Peyer's patch (tissue), 4 donors: Measurements from ENCODE around the gene RBMY1D. TPM values are rescaled to one million over a fixed set of nuclear protein-coding genes. Genes with fewer than 3 reads are reported as not detected.
"Not testable (repeated sequence)": the region's sequence is repeated elsewhere in the genome, so short reads cannot be mapped to it uniquely, and the experiment has no call there.

ENCODE experiments used
- DNase-seq, 3 donors: peaks; one replicate each; pipeline ENCODE4 v3.0.0-alpha.2; 2017 to 2019
- H3K27ac ChIP-seq, 4 donors: fragments of 200-600 bp; sonication (generic); one replicate each; pipeline ENCODE4 v1.5.1; 2016 to 2019
- H3K27me3 ChIP-seq, 2 donors: fragments of 200-600 bp; sonication (generic); one replicate each; pipeline ENCODE4 v1.5.1; 2019
- H3K36me3 ChIP-seq, 3 donors: fragments of 200-600 bp; sonication (generic); one replicate each; pipeline ENCODE4 v1.5.1; 2016 to 2019
- H3K4me1 ChIP-seq, 4 donors: fragments of 200-600 bp; sonication (generic); one replicate each; pipeline ENCODE4 v1.5.1; 2016 to 2019
- H3K4me3 ChIP-seq, 4 donors: fragments of 200-600 bp; sonication (generic); 1 replicate in 3 of 4; 2 replicates in 1 of 4; pipeline ENCODE4 v1.5.1; 2016 to 2019; ENCODE audit warnings: mild to moderate bottlenecking in 1 of 4
- H3K9me3 ChIP-seq, 4 donors: fragments of 200-600 bp; sonication (generic); one replicate each; pipeline ENCODE4 v1.5.1; 2016 to 2019; ENCODE audit warnings: mild to moderate bottlenecking in 1 of 4
- POLR2A ChIP-seq, 2 donors: fragments of 450-650 bp; IDR thresholded peaks; one replicate each; pipeline ENCODE4 v1.5.1; 2017; ENCODE audit warnings: antibody characterized with exemption in 2 of 2, mild to moderate bottlenecking in 2 of 2, moderate library complexity in 2 of 2
- total RNA-seq, 4 donors: library from RNA; depleted of rRNA; stranded (reverse); fragments of >200 nt; gene quantifications; one replicate each; pipeline ENCODE4 v1.1.0, GENCODE V29; 2016
- TF ChIP-seq, protein P1 (sequence below), 6 experiments: fragments of 450-650 bp in 4 of 6; fragments of 200-600 bp in 2 of 6; sonication (generic) in 1 of 6; IDR thresholded peaks; one replicate each; pipeline ENCODE4 v1.5.1; 2017 to 2019; ENCODE audit warnings: antibody characterized with exemption in 6 of 6, mild to moderate bottlenecking in 3 of 6, moderate library complexity in 1 of 6

Gene RBMY1D
- not detected for total RNA-seq

- H3K27ac ChIP-seq, H3K4me1 ChIP-seq, H3K27me3 ChIP-seq, DNase-seq, H3K36me3 ChIP-seq, H3K4me3 ChIP-seq, H3K9me3 ChIP-seq: not testable (repeated sequence)
Observed at GRCh38 chrY:21894426-21894825, at the start of gene RBMY1D. Gene RBMY1D, minus strand, starts transcription at chrY:21894526. Its CDS starts 2,013 bp downstream, at chrY:21892513.

DNA sequence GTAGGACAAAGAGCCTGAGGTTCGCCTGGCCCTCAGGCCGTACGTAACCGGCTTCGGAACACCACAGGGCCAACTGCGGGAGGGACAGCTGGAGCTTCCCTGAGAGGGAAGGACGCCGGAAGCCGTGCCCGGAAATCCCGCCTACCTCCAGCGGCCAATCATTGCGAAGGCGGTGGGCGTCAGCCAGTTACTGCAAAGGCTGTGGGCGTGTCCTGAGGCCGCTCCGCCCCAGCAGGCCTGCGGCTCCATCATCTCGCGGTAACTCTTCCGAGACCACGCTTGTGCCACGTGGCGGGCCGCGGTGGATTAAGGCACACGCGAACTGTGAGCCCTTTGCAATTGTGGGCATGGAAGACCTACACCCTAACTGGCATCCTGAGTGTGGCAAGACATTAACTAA is 23.6 kb upstream of the RBMY1D start, which contains the start of gene RBMY1E:
Gene RBMY1E, minus strand, starts transcription at position 101 of the 400 bp plus-strand sequence. CDS start 1,978 bp downstream, outside the sequence.
- DNase-seq, H3K9me3 ChIP-seq, H3K27me3 ChIP-seq, H3K4me3 ChIP-seq, H3K27ac ChIP-seq, H3K4me1 ChIP-seq, H3K36me3 ChIP-seq: not testable (repeated sequence)

- H3K4me3 ChIP-seq, H3K4me1 ChIP-seq, DNase-seq, H3K27ac ChIP-seq, H3K27me3 ChIP-seq, H3K36me3 ChIP-seq, H3K9me3 ChIP-seq: not testable (repeated sequence)
Observed at GRCh38 chrY:21869407-21870076, 24.8 kb downstream of the RBMY1D start.

DNA sequence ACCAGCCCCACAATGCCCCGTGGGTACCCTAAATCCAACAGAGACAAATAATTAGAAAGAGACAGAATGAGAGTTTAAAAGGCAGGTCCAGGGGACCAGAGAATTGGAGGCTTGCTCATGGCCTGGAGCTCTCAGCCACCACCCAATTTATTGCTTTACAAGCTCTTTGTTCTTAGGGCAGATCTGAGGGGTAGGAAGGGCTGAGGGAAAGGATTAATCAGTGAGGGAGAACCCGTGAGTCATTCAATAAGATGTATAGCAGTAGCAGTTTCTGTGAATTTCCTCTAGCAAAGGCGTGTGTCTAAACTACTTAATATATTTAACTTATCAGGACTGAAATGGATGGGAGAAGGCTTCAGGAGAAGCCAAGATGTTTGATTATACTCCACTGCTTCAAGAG is 48.8 kb downstream of the RBMY1D start:
- Histone ChIP-seq H3K9me3 (no peaks in the 10 kb centered on the region), H3K4me1 (no peaks in the 10 kb centered on the region), H3K36me3 (no peaks in the 10 kb centered on the region), H3K4me3 (no peak overlapping the region), H3K27ac (no peak overlapping the region), H3K27me3 (no peaks in the 10 kb centered on the region)
- DNase-seq: no peak
- TF ChIP-seq POLR2A (IDR thresholded peaks at IDR 0.05): no peak
- TF ChIP-seq, protein P1, sequence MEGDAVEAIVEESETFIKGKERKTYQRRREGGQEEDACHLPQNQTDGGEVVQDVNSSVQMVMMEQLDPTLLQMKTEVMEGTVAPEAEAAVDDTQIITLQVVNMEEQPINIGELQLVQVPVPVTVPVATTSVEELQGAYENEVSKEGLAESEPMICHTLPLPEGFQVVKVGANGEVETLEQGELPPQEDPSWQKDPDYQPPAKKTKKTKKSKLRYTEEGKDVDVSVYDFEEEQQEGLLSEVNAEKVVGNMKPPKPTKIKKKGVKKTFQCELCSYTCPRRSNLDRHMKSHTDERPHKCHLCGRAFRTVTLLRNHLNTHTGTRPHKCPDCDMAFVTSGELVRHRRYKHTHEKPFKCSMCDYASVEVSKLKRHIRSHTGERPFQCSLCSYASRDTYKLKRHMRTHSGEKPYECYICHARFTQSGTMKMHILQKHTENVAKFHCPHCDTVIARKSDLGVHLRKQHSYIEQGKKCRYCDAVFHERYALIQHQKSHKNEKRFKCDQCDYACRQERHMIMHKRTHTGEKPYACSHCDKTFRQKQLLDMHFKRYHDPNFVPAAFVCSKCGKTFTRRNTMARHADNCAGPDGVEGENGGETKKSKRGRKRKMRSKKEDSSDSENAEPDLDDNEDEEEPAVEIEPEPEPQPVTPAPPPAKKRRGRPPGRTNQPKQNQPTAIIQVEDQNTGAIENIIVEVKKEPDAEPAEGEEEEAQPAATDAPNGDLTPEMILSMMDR (IDR thresholded peaks at IDR 0.05): no peak

- Histone ChIP-seq H3K27me3 (no peaks in the 10 kb centered on the region), H3K9me3 (no peaks in the 10 kb centered on the region), H3K4me1 (no peaks in the 10 kb centered on the region), H3K27ac (no peak overlapping the region), H3K36me3 (no peaks in the 10 kb centered on the region), H3K4me3 (no peak overlapping the region)
- TF ChIP-seq, protein P1 (IDR thresholded peaks at IDR 0.05): no peak
- no peak for TF ChIP-seq POLR2A (IDR thresholded peaks at IDR 0.05)
- no peak for DNase-seq
Observed at GRCh38 chrY:21842090-21842489, 52.2 kb downstream of the RBMY1D start.

DNA sequence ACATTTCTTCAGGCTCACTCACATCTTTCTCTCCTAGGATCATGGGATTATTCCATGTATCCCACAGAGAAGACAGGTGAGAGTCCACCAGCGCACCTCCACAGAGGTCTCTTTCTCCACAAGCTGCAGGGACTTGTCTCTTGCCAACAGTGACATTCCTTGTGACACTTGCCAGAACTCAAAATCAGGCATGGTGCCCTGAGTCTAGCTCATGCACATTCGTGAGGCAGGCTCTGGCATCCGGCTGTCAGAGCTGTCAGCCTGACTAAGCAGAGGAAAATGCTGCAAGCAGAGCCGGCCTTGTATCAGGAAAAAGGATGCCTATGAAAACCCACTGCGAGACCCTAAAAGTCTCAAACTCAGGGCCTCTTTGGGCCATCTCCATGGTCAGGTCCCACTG is 54.8 kb downstream of the RBMY1D start:
- Histone ChIP-seq H3K27me3 (no peaks in the 10 kb centered on the region), H3K9me3 (no peaks in the 10 kb centered on the region), H3K4me3 (no peak overlapping the region), H3K36me3 (no peaks in the 10 kb centered on the region), H3K27ac (no peak overlapping the region), H3K4me1 (no peaks in the 10 kb centered on the region)
- no peak for TF ChIP-seq POLR2A (IDR thresholded peaks at IDR 0.05)
- TF ChIP-seq, protein P1 (IDR thresholded peaks at IDR 0.05): no peak
- no peak for DNase-seq

DNA sequence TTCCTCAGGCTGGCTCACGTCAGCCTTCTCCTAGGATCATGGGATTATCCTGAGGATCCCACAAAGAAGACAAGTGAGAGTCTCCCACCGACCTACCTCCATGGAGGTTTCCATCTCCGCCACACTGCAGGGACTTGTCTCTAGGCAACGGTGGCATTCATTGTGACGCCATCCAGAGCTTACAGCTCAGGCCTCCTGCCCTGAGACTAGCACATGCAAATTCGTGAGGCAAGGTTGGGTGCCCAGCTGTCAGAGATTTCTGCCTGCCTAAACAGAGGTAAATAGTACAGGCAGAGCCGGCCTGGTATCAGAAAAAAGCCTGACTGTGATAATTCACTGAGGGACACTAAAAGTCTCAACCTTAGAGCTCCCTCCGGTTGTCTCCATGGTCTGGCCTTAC is 58.0 kb downstream of the RBMY1D start:
- DNase-seq: no peak
- H3K27me3 ChIP-seq: no peaks in the 10 kb centered on the region
- no peaks in the 10 kb centered on the region for H3K4me1 ChIP-seq
- H3K9me3 ChIP-seq: no peaks in the 10 kb centered on the region
- no peak for TF ChIP-seq POLR2A (IDR thresholded peaks at IDR 0.05)
- TF ChIP-seq, protein P1 (IDR thresholded peaks at IDR 0.05): no peak
- no peaks in the 10 kb centered on the region for H3K36me3 ChIP-seq
- H3K27ac ChIP-seq: no peak overlapping the region
- H3K4me3 ChIP-seq: no peak overlapping the region
